Activated gamma-delta T cell treated with Interleukin-2 at 50 U/mL for 16 hours (primary cell): ENCODE results near the gene CLDN7.
A peak's percentile ranks its signal among the peaks of the same experiment; 100 is the strongest.

Source experiments
- DNase-seq: peaks from one replicate; pipeline ENCODE4 v3.0.0-alpha.2; 2020

CLDN7 gene

DNA sequence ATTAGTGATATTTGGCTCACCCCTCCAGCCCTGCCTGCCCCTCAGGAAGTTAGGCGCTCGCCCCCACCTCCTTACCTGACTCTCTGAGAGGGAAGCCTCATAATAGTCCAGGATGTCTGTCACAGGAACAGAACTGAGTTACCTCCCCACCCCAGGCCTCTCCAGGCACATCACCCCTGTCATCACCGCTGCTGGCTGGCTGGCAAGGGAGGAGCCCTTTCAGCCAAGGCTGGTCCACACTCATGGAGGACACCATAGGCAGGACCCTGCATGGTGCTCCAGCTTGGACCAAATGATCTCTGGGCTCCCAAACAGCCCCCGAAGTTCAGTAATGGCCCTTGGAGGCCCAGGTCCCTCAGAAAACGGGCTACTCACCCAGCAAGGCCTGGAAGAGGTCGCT is 44.1 kb downstream of the CLDN7 start:
- no peak for DNase-seq

DNA sequence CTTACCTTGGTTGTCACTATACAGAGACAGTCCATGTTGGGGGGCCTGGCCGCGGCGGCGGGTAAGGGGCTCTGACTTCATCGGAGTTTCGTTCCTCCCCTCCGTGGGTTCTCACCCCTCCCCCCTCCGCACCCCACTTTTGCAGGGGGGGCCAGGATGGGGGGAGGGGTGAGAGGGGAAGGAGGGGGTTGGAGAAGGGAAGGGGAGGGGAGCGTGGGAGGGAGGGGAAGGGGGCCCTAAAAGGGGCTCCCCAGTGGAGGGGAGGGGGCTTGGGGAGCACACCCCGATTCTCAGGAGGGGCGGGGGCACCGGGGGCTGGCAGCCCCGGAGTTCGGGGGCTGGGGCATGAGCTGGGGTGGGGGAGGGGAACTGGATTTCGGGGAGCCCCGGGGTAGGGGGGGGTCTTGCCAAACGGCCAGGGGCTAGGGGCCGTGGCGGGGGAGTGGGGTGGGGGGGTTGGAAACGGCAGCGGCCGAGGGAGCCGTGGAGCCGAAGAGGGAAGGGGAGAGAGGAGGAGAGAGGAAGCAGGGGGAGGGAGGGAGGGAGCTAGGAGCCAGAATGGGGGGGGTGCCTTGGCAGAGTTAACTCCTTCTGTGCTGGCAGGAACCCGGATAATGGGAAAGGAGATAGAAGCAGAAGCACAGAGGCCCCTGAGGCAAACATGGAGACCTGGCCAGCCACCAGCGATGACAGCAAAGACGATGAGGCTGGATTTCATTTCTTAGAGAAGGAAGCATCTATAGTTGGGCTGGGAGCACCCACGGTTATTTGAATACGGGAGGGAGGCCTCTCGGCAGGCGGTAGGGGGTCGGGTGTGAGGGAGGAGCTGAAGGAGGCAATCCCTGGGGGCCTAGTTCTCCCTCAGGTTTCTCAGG is 44.9 kb downstream of the CLDN7 start:
- no peak for DNase-seq

DNA sequence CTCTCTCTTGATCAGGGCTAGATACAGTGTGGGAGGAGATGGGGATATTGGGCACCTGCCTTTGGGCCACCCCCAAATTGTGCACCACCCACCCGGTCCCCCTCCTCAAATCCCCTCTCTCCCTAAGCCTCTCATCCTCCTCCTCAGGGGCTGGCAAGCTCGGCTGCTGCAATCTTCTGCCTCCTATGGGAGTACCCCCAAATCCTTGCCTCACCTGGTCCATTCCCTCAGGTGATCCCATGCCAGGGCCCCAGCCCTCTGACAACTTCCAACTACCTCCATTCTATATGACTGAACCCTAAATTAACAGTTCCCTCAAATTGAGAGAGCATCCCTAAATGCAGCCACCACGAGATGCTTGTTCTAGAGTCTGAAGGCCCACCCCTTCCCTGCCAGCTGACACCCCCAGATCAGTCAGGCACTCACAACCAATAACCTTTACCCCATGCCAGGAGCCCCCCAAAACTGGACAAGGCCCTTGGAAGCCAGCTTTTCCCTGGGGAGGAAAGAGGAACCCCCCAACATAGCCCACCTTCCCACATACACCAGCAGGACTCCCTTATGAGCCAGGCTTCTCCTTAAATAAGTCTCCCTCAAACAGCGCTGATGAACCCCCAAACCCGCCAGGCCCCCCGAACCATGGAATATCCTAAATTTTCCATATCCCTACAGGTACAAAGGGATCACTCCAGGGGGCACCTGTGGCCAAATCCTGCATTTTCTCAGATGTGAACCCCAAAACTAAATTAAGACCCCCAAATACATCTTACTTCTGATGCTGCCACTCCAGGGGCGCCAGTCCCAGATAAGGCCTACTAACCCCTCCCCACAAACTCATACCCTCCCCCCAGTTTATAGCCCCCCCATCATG is 45.8 kb downstream of the CLDN7 start:
- DNase-seq: no peak

DNA sequence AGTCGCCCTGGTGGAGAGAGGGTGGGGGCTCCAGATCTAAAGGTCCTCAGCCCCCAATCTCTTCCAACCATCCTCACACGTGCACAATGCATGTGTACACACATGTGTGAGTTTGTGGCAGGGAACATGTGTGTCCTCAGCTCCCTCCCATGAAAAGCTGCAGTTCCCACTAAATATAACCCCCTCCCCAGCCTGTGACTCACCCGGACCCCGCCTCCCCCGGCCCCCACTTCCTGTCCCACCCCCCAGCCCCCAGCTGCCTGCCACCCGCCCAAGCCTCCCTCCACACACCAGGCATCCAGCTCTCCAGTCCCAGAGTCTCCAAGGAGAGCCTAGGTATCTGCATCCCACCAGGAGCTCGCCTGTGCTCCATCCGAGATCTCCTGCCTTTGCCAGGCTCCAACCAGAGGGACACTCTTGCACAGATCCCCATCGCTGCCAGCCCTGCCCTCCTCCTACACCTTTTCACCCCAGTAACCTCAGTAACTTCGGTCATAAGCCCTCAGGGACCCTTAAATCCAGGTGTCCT is 46.6 kb downstream of the CLDN7 start:
- DNase-seq: no peak

DNA sequence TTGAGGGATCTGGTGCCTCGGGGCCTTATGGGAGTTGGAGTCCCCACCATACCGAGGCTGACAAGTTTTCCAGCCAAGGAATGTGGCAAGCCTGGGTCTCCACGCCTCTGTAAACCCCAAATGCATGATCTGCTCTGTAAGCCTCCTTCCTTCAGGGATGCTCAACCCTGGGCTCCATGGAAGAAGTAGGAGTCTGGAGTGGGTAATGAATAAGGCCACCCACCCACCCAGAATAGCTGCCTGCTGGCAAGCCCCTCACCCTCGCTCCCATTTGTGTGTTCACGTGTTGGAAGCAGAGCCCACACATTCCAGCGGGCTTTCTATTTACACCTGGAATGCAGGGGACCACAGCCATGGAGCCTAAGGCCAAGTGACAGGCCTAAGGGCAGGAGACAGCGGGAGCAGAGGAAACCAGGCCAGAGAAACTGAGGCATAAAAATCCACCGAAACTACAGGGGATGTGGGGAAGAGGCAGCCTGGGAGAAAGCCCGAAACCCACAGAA is 47.1 kb downstream of the CLDN7 start:
- no peak for DNase-seq

DNA sequence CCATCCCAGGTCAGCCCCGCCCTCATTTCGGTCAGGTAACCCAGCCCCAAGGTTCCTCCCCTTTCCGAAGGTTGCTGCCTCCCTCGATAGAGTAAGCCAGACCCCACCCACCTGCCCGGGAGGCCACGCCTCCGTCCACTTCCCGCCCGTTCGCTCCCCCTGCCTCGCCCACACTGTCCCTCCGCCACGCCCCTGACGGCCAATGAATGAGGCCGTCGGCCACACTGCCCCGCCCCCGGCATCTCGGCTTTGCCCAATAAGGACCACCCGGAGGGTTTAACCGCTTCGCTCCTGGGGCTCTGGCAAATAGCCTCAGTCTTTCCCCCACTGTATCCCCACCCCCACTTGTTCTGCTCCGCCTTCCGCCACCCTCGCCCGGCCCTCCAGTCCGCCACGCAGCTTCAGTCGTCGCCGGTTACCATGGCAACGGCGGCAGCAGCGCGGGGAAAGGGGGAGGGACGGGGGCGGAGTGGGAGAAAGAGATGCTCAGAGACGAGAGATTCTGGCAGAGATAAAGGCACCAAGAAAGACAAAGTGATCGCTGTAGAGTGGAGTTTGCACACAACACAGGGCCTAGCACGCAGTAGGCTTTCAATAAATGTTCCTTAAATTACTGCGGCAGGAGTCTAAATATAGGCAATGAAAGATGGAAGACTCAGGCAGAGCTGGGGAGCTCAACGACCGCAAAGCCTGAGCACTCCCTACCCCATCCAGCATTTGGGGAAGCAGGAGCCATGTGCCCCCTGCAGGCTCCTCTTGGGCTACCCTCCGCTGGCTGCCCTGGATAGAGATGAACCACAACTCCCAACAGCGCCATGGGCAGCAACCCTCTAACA is 47.8 kb downstream of the CLDN7 start:
- peak; percentile 99 for DNase-seq

DNA sequence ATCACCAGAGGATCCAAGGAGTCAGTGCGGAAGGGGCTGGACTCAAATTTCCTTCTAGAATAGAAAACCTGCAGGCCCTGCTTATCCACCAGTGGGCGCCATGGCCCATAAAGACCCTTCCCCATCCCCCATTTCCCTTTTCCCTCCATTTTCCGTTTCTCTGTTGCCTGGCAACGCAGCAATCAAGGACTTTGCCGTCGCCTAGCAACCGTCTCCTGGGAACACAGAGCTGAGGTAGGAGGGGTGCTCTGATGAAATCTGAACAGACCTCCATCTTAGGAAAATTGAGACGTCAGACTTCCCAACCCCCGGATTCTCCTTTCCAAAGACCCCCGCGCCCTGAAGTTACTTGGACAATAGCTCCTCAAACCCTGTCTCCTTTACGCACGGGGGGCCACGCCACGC is 48.4 kb downstream of the CLDN7 start:
- no peak for DNase-seq

DNA sequence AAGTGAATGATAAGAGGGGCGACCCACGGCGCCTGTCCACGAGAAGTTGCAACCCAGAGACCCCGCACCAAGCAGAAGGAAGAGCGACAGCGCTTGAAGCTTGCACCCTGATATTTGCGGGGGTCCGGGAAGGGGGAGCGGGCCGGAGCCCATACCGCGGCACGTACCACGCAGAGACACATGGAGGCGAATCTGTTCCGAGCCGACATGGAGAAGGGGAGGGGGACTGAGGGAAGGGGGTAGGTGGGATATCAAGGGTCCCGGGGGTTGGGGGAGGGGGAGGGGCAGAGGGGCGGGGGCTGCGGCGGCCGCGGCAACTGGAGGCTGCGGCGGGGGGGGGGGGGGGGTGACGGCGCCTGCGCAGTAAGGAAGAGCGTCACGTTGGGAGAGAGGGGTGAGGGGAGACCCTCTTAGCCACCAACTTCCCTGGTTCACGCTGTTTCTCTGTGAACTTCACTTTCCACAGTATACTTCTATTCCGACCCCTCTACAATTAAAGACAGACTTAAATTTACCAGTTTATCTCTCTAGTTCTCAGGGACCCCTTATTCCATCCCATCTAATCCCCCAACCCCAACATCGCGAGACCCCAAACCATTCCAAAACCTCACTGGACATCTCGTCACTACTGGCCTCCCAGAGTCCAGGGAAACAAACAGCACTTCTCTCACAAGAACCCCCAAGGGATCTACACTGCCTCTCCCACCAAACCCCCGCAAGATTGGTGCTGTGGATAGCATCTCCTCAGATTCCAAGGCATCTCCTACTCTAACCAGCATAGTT is 50.6 kb downstream of the CLDN7 start:
- DNase-seq: no peak
